Embryonic facial prominence (tissue), 1 donor: ENCODE results near the gene UBASH3A.

Experiments used
- DNase-seq: peaks from one replicate; pipeline ENCODE4 v3.0.0-alpha.2; 2016; ENCODE audit errors: extremely low spot score

Gene UBASH3A

DNA sequence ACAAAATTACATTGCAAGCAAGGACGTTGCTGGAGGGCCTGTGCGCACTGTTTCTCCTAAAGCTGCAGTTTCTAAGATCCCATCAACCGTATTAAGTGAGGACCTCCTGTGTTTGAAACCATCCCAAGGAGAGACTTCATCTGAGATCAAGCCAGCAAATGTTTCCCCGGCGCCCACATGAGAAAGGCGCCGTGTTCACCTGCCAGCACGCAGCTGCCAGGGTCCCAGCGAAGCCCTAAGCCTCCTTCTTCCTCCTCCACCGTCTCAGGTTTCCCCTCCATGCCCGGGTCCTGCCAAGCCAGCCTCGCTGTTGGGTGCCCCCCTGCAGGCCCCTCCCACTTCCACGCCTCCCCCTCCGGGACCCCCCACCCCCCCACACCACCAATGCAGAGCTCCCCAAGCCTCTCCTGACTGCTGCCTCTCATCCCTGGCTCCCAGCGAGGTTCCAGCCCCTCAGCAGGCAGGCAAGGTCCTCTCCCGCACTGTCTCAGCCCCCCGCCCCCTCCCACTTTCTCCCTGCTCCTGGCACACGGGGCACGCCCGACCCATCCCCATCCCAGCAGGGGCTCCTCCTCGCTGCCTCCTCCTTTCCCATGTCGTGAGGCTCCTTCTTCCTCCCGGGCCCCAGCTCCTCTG is 28.7 kb upstream of the UBASH3A start:
- no peak for DNase-seq

GRCh38 chr21:42375506-42375905 is 28.2 kb upstream of the UBASH3A start:
- DNase-seq, result no peak

DNA sequence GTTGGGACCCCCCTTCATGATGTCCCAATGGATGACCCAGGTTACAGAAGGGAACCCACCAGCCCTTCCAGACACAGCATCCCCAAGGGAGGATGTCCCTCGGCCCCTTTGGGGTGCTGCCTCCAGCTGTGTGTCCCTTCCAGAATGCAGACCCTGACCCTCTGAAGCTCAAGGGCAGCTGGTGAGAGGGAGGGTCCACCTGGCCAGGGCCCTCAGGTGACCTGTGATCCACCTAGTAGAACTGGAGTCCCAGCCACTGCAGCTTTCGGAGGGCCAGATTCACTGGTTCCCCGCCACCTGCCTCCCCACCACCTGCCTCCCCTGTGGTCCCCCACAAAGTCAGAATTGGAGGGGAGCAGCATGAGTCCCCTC is 27.8 kb upstream of the UBASH3A start:
- DNase-seq, result no peak

- DNase-seq, result no peak
These were observed 27.2 kb upstream of the UBASH3A start for GRCh38 chr21:42376338-42376982.

DNA sequence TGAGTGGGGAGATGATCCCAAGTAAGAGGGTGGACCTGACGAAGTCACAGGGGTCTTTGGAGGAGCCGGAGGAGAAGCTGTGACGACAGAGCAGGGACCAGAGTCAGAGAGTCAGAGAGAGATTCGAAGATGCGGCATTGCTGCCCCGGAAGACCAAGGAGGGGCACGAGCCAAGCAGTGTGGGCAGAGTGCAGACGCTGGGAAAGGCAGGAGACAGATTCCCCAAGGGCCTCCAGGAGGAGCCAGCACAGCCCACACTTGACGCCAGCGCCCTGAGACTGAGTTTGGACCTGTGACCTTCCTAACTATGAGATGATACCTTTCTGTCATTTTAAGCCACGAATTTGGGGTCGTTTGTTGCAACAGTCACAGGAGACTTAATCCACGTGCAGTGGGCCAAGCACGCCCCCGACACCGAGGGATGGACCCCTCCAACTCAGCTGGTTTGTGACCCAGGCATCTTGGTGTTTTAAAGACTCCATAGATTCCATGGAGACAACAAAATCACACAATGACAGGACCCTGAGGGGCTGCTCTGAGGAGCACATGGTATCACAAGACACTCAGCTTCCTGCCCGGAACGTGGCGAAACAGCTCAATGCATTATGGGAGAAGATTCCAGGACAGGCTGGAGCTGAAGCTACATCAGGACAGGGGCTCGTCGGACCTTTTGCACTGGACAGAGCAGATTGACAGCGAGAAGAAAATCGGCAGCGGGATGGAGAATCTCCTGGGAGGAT is 26.3 kb upstream of the UBASH3A start:
- DNase-seq, result no peak

- no peak for DNase-seq
These were observed 25.8 kb upstream of the UBASH3A start for GRCh38 chr21:42377951-42378340.

- DNase-seq, result no peak
These were observed 25.3 kb upstream of the UBASH3A start for GRCh38 chr21:42378418-42378817.

DNA sequence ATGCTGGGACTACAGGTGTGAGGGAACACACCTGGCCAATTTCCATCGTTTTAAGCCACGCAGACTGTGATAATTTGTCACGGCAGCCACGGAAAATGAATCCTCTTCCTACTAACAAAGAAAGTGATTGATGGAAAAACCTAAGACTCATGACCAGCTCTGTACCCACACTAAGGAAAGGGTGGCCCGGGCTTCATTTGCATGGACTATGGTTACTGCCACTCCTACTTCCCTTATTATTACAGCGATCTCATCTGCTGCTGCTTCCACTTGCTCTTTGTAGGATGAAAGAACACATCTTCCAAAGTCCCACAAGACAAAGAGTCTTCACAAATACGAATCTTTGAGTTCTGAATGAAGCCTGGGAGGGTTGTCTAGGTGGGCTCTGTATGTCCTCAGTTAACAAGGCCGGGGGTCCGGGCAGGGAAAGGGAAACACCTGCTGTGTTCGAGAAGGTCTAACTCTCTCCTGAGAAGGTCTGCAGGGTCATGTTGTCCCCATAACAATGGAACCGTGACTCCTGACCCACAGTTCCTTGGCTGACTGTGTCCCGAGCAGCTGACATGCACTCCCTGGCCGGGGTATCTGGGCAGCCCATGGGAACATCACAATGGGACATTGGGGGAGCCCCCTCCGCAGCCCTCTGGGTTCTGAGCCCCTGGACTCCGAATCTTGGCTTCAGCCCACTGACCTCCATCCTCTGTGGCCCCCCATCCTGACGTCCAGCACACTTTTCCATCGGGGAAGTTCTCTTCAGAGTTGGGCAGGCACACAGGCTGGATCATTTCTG is 24.1 kb upstream of the UBASH3A start:
- no peak for DNase-seq

DNA sequence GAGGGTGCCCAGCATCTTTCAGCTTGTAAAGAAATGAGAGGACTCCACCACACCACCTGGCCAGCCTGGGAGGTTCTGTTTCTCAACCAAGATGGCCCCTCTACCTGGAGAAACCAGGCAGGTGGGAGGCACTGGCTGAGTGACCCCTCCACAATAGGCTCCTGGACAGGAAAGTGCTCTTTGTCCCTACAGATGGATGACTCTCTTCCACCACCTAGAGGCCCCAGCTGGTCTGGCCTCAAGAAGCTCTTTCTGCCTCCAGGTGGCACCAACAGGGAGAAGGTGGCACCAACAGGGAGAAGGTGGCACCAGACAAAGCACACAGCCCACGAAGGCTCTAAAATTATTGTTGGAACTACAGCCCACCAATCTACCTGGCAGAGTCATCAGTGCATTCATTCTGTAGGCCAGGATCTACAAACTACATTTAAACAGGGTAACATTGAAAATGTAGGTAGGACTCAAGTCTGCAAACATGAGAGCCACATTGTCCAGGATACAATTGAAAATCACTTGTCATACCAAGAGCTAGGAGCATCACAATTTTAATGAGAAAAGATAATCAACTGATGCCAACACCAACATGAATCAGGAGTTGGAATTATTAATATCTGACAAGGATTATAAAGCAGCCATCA is 22.2 kb upstream of the UBASH3A start:
- no peak for DNase-seq

GRCh38 chr21:42382915-42383314 is 20.8 kb upstream of the UBASH3A start:
- DNase-seq, result no peak

GRCh38 chr21:42383331-42383730 is 20.4 kb upstream of the UBASH3A start:
- DNase-seq, result no peak

DNA sequence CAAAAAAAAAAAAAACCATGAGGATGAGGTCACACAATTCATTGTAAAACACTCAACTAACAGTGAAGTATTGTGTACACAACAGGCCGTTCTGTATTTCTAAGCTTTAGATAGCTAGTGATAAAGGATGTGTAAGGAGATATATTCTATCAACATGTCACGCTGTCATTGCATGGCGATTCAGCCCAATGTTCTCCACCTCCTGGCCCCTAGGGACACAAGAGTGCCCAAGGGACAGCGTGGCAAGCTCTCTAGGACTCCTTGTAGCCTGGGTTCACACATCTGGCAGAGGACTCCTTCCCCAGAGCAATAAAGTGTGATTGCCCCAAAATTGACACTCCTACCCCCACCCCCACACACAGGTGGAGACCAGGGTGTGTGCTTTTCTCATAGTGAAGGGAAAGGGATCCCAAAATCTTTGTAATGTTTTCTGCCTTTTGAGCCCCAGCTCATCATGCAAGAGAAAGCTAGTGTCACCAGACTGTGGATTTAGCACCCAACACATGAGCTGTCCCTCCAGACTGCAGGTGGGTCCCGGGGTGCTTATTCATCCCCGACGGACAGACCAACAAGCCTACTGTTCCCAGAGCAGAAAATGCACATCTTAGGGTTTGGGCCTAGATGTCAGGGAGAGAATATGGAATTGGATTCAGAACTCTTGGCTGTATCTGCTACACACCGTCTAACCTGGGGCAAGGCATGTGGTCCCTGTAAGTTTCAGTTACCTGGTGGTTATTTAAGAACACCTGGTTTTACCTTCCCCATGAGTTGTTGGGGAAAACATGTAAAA is 19.4 kb upstream of the UBASH3A start:
- DNase-seq, result no peak

- no peak for DNase-seq
These were observed 18.7 kb upstream of the UBASH3A start for GRCh38 chr21:42384989-42385388.

- DNase-seq, result no peak
These were observed 18.1 kb upstream of the UBASH3A start for GRCh38 chr21:42385619-42386018.

DNA sequence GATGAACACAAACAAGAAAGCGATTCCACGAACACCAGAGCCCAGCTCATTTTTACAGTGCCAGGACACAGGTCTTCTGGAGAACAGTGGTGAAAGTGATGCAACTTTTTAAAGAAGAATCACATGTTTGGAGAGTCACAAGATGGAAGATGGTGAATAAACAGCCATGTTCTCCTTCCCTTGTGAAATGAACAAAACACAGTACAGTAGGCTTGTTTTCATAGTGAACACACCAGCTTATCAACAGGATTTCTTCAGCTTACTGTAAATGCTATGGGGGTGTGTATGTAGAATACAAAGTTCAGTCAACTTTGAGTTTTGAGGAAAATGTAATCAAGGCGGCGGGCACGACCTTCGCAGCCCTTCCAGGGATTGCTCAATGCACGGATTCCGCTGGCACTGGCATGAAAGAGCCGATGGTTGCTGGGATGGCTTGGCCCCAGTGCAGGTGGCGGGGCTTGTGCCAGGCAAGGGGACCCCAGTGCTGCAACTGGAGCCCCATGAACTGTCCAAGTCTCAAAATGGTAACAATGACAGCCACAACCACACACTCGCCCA is 17.6 kb upstream of the UBASH3A start:
- DNase-seq, result no peak

DNA sequence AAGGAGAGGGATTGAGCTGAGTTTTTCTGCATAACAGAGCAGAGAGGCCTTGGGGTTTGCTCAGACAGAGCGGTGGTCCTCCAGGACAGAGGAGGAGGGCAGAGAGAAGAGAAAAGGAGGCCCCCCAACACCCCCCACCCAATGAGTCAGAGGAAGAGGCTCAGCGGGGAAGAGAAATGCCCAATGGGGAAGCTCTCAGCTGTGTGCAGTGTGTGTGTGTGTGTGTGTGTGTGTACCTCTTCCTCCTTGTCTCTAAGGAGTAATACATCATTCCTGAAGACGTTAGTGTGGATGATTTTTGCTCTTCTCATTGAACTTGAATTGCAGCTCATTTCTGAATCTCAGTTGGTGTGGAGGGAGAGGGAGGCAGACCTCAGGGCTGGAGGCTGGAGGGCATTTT is 16.5 kb upstream of the UBASH3A start:
- DNase-seq, result no peak

GRCh38 chr21:42387843-42388340 is 15.8 kb upstream of the UBASH3A start:
- DNase-seq, result no peak

DNA sequence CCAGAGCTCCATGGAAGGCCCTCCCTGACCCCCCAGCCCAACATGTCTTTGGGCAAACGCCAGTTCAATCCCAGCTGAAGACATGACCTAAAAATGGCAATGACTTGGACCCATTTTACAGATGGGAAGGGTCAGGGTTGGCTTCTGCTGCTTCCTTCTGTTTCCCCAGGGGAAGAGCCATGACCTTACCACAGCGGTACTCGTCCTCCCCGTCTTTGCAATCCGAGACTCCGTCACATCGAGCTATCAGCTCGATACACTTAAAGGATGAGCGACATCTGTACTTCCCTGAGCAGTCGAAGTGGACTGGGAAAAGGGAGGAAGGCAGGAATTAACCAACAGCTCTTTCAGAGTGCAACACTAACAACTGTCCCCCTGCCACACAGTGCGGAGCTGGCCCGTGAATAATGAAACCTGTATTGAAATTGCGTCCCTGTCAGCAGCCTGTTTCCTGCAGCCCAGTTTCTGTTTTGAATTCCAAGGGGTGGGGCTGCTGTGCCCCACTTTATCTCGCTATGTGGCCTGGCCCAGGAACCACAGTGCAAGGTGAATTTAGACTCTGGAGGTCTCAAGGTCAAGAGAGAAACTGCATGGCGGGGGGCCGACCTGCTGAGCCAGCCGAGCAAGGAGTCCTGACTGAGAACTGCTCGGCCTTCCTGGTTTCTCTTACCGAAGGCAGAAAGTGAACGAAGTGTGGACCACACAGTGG is 14.8 kb upstream of the UBASH3A start:
- no peak for DNase-seq

DNA sequence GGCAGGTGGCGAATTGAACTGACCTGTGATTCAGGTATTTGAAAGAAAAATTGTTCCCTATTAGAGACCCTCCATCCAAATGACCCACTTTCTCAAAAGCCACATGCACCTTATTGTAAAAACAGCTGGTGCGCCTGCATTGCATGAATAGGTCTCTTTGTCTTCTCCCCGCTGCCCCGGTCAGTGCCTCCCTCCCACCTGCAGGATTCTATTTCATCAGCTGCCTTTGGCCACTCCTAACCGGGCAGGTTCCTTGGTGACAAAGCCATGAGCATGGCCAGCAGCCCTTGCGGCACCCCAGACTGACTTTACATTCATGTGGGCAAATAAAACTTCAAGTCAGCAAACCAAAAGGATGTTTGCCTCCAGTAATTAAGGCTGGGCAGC is 14.3 kb upstream of the UBASH3A start:
- DNase-seq, result no peak

GRCh38 chr21:42390193-42390592 is 13.5 kb upstream of the UBASH3A start:
- DNase-seq, result no peak
